ENCODE results near the gene KRTAP10-4.

KRTAP10-4 gene

GRCh38 chr21:44535963-44536362, 37.6 kb upstream of the KRTAP10-4 start:
- H3K4me3 ChIP-seq (ENCODE audit: insufficient read depth, low read depth, low read length, poor library complexity, severe bottlenecking), result no peak overlapping the region
- H3K9me3 ChIP-seq (ENCODE audit: control insufficient read depth, low read length), result no peaks in the 10 kb centered on the region
- no peaks in the 10 kb centered on the region for H3K4me1 ChIP-seq (ENCODE audit: control insufficient read depth, insufficient read depth, low read length, poor library complexity, severe bottlenecking)
- no peak overlapping the region for H3K27ac ChIP-seq (ENCODE audit: insufficient read depth, low read length, poor library complexity, severe bottlenecking)
- no peaks in the 10 kb centered on the region for H3K27me3 ChIP-seq (replicated peaks; ENCODE audit: control insufficient read depth, insufficient read depth, low read length, poor library complexity, severe bottlenecking)
- no peak for DNase-seq
- H3K36me3 ChIP-seq (ENCODE audit: control insufficient read depth, insufficient read depth, low read length), result no peaks in the 10 kb centered on the region

GRCh38 chr21:44537930-44538911, 35.3 kb upstream of the KRTAP10-4 start:
- H3K36me3 ChIP-seq (ENCODE audit: control insufficient read depth, insufficient read depth, low read length), result no peaks in the 10 kb centered on the region
- DNase-seq, result no peak
- H3K27ac ChIP-seq (ENCODE audit: insufficient read depth, low read length, poor library complexity, severe bottlenecking), result no peak overlapping the region
- H3K27me3 ChIP-seq (replicated peaks; ENCODE audit: control insufficient read depth, insufficient read depth, low read length, poor library complexity, severe bottlenecking), result no peaks in the 10 kb centered on the region
- H3K9me3 ChIP-seq (ENCODE audit: control insufficient read depth, low read length), result no peaks in the 10 kb centered on the region
- no peaks in the 10 kb centered on the region for H3K4me1 ChIP-seq (ENCODE audit: control insufficient read depth, insufficient read depth, low read length, poor library complexity, severe bottlenecking)
- H3K4me3 ChIP-seq (ENCODE audit: insufficient read depth, low read depth, low read length, poor library complexity, severe bottlenecking), result no peak overlapping the region

- no peak overlapping the region for H3K27ac ChIP-seq (ENCODE audit: insufficient read depth, low read length, poor library complexity, severe bottlenecking)
- H3K4me1 ChIP-seq (ENCODE audit: control insufficient read depth, insufficient read depth, low read length, poor library complexity, severe bottlenecking), result no peaks in the 10 kb centered on the region
- H3K27me3 ChIP-seq (replicated peaks; ENCODE audit: control insufficient read depth, insufficient read depth, low read length, poor library complexity, severe bottlenecking), result no peaks in the 10 kb centered on the region
- H3K9me3 ChIP-seq (ENCODE audit: control insufficient read depth, low read length), result no peaks in the 10 kb centered on the region
- no peak for DNase-seq
- H3K36me3 ChIP-seq (ENCODE audit: control insufficient read depth, insufficient read depth, low read length), result no peaks in the 10 kb centered on the region
- H3K4me3 ChIP-seq (ENCODE audit: insufficient read depth, low read depth, low read length, poor library complexity, severe bottlenecking), result no peak overlapping the region
Measured at GRCh38 chr21:44539046-44539445, 34.5 kb upstream of the KRTAP10-4 start.

GRCh38 chr21:44539991-44540666, 33.4 kb upstream of the KRTAP10-4 start, which contains the start of gene KRTAP10-1:
TSS of gene KRTAP10-1 (minus strand) at chr21:44540195. CDS start at chr21:44540150, 45 bp downstream.
- Histone ChIP-seq H3K27me3 (replicated peaks; ENCODE audit: control insufficient read depth, insufficient read depth, low read length, poor library complexity, severe bottlenecking) (no peaks in the 10 kb centered on the region), H3K27ac (ENCODE audit: insufficient read depth, low read length, poor library complexity, severe bottlenecking) (no peak within 1 kb of the TSS), H3K9me3 (ENCODE audit: control insufficient read depth, low read length) (no peaks in the 10 kb centered on the region), H3K36me3 (ENCODE audit: control insufficient read depth, insufficient read depth, low read length) (no peaks in the 10 kb centered on the region), H3K4me1 (ENCODE audit: control insufficient read depth, insufficient read depth, low read length, poor library complexity, severe bottlenecking) (no peaks in the 10 kb centered on the region), H3K4me3 (ENCODE audit: insufficient read depth, low read depth, low read length, poor library complexity, severe bottlenecking) (no peak within 1 kb of the TSS)
- no peak for DNase-seq

- H3K4me3 ChIP-seq (ENCODE audit: insufficient read depth, low read depth, low read length, poor library complexity, severe bottlenecking), result no peak overlapping the region
- H3K4me1 ChIP-seq (ENCODE audit: control insufficient read depth, insufficient read depth, low read length, poor library complexity, severe bottlenecking), result no peaks in the 10 kb centered on the region
- H3K9me3 ChIP-seq (ENCODE audit: control insufficient read depth, low read length), result no peaks in the 10 kb centered on the region
- DNase-seq, result no peak
- H3K36me3 ChIP-seq (ENCODE audit: control insufficient read depth, insufficient read depth, low read length), result no peaks in the 10 kb centered on the region
- H3K27ac ChIP-seq (ENCODE audit: insufficient read depth, low read length, poor library complexity, severe bottlenecking), result no peak overlapping the region
- no peaks in the 10 kb centered on the region for H3K27me3 ChIP-seq (replicated peaks; ENCODE audit: control insufficient read depth, insufficient read depth, low read length, poor library complexity, severe bottlenecking)
Measured at GRCh38 chr21:44540741-44541288, 32.7 kb upstream of the KRTAP10-4 start.

- Histone ChIP-seq H3K4me3 (ENCODE audit: insufficient read depth, low read depth, low read length, poor library complexity, severe bottlenecking) (no peak overlapping the region), H3K9me3 (ENCODE audit: control insufficient read depth, low read length) (no peaks in the 10 kb centered on the region), H3K36me3 (ENCODE audit: control insufficient read depth, insufficient read depth, low read length) (no peaks in the 10 kb centered on the region), H3K27ac (ENCODE audit: insufficient read depth, low read length, poor library complexity, severe bottlenecking) (no peak overlapping the region), H3K27me3 (replicated peaks; ENCODE audit: control insufficient read depth, insufficient read depth, low read length, poor library complexity, severe bottlenecking) (no peaks in the 10 kb centered on the region), H3K4me1 (ENCODE audit: control insufficient read depth, insufficient read depth, low read length, poor library complexity, severe bottlenecking) (peaks cover 6% of the 10 kb centered on the region)
- DNase-seq, result no peak
Measured at GRCh38 chr21:44542716-44543115, 30.8 kb upstream of the KRTAP10-4 start.

- Histone ChIP-seq H3K36me3 (ENCODE audit: control insufficient read depth, insufficient read depth, low read length) (no peaks in the 10 kb centered on the region), H3K4me3 (ENCODE audit: insufficient read depth, low read depth, low read length, poor library complexity, severe bottlenecking) (no peak overlapping the region), H3K27ac (ENCODE audit: insufficient read depth, low read length, poor library complexity, severe bottlenecking) (no peak overlapping the region), H3K9me3 (ENCODE audit: control insufficient read depth, low read length) (no peaks in the 10 kb centered on the region), H3K27me3 (replicated peaks; ENCODE audit: control insufficient read depth, insufficient read depth, low read length, poor library complexity, severe bottlenecking) (no peaks in the 10 kb centered on the region), H3K4me1 (ENCODE audit: control insufficient read depth, insufficient read depth, low read length, poor library complexity, severe bottlenecking) (peaks cover 9% of the 10 kb centered on the region)
- DNase-seq, result no peak
Measured at GRCh38 chr21:44544566-44544965, 29.0 kb upstream of the KRTAP10-4 start.

GRCh38 chr21:44547656-44548331, 25.7 kb upstream of the KRTAP10-4 start:
- DNase-seq, result no peak
- H3K27me3 ChIP-seq (replicated peaks; ENCODE audit: control insufficient read depth, insufficient read depth, low read length, poor library complexity, severe bottlenecking), result no peaks in the 10 kb centered on the region
- H3K4me1 ChIP-seq (ENCODE audit: control insufficient read depth, insufficient read depth, low read length, poor library complexity, severe bottlenecking), result peaks cover 9% of the 10 kb centered on the region
- H3K9me3 ChIP-seq (ENCODE audit: control insufficient read depth, low read length), result no peaks in the 10 kb centered on the region
- H3K36me3 ChIP-seq (ENCODE audit: control insufficient read depth, insufficient read depth, low read length), result no peaks in the 10 kb centered on the region
- peak overlapping the region; percentile 36 for H3K27ac ChIP-seq (ENCODE audit: insufficient read depth, low read length, poor library complexity, severe bottlenecking)
- H3K4me3 ChIP-seq (ENCODE audit: insufficient read depth, low read depth, low read length, poor library complexity, severe bottlenecking), result no peak overlapping the region

GRCh38 chr21:44548381-44548780, 25.1 kb upstream of the KRTAP10-4 start:
- no peaks in the 10 kb centered on the region for H3K27me3 ChIP-seq (replicated peaks; ENCODE audit: control insufficient read depth, insufficient read depth, low read length, poor library complexity, severe bottlenecking)
- DNase-seq, result no peak
- H3K4me3 ChIP-seq (ENCODE audit: insufficient read depth, low read depth, low read length, poor library complexity, severe bottlenecking), result no peak overlapping the region
- H3K36me3 ChIP-seq (ENCODE audit: control insufficient read depth, insufficient read depth, low read length), result no peaks in the 10 kb centered on the region
- no peaks in the 10 kb centered on the region for H3K9me3 ChIP-seq (ENCODE audit: control insufficient read depth, low read length)
- H3K4me1 ChIP-seq (ENCODE audit: control insufficient read depth, insufficient read depth, low read length, poor library complexity, severe bottlenecking), result peaks cover 9% of the 10 kb centered on the region
- no peak overlapping the region for H3K27ac ChIP-seq (ENCODE audit: insufficient read depth, low read length, poor library complexity, severe bottlenecking)

Measured in effector memory CD4-positive, alpha-beta T cell (primary cell).